ENCODE measurements around the gene ISG20L2. TPM values are rescaled to one million over a fixed set of nuclear protein-coding genes. Genes with fewer than 3 reads are reported as not detected.
"Not testable (repeated sequence)": the region's sequence is repeated elsewhere in the genome, so short reads cannot be mapped to it uniquely, and the experiment has no call there.

Gene ISG20L2
- 14.2 and 25.6 TPM in 2 replicates for total RNA-seq (2014; rRNA removed)
- 15.8 TPM for polyA plus RNA-seq (2012)

- DNase-seq (ENCODE audit: low read depth): peak; percentile 97
Measured at GRCh38 chr1:156728599-156729462, at the start of gene ISG20L2. Gene ISG20L2 (minus strand): TSS chr1:156728766. CDS start chr1:156727652, 1,114 bp downstream.

- no peak for DNase-seq (ENCODE audit: low read depth)
Measured at GRCh38 chr1:156777573-156777972, 49.0 kb upstream of the ISG20L2 start.

GRCh38 chr1:156776942-156777341 lies 48.4 kb upstream of the ISG20L2 start:
- no peak for DNase-seq (ENCODE audit: low read depth)

GRCh38 chr1:156775799-156776198 lies 47.2 kb upstream of the ISG20L2 start:
- no peak for DNase-seq (ENCODE audit: low read depth)

GRCh38 chr1:156773607-156774006 lies 45.0 kb upstream of the ISG20L2 start:
- DNase-seq (ENCODE audit: low read depth): no peak

GRCh38 chr1:156772728-156773497 lies 44.3 kb upstream of the ISG20L2 start:
- no peak for DNase-seq (ENCODE audit: low read depth)

- no peak for DNase-seq (ENCODE audit: low read depth)
Measured at GRCh38 chr1:156772222-156772621, 43.7 kb upstream of the ISG20L2 start.

- no peak for DNase-seq (ENCODE audit: low read depth)
Measured at GRCh38 chr1:156768610-156769295, 40.2 kb upstream of the ISG20L2 start.

- DNase-seq (ENCODE audit: low read depth): peak; percentile 22
Measured at GRCh38 chr1:156767879-156768604, 39.5 kb upstream of the ISG20L2 start.

- DNase-seq (ENCODE audit: low read depth): peak; percentile 100
Measured at GRCh38 chr1:156767101-156767878, 38.7 kb upstream of the ISG20L2 start, which contains the start of gene PRCC. Gene PRCC (plus strand): TSS chr1:156767535. CDS start chr1:156767772, 237 bp downstream.

GRCh38 chr1:156766298-156767100 lies 37.9 kb upstream of the ISG20L2 start:
- DNase-seq (ENCODE audit: low read depth): peak; percentile 42

GRCh38 chr1:156765666-156766065 lies 37.1 kb upstream of the ISG20L2 start:
- DNase-seq (ENCODE audit: low read depth): no peak

- not testable (repeated sequence) for DNase-seq (ENCODE audit: low read depth)
Measured at GRCh38 chr1:156765136-156765535, 36.6 kb upstream of the ISG20L2 start.

GRCh38 chr1:156760796-156761104 lies 32.2 kb upstream of the ISG20L2 start:
- no peak for DNase-seq (ENCODE audit: low read depth)

- DNase-seq (ENCODE audit: low read depth): peak; percentile 25
Measured at GRCh38 chr1:156760092-156760795, 31.7 kb upstream of the ISG20L2 start.

- not testable (repeated sequence) for DNase-seq (ENCODE audit: low read depth)
Measured at GRCh38 chr1:156757572-156758253, 29.1 kb upstream of the ISG20L2 start.

GRCh38 chr1:156756355-156756754 lies 27.8 kb upstream of the ISG20L2 start:
- DNase-seq (ENCODE audit: low read depth): no peak

- DNase-seq (ENCODE audit: low read depth): no peak
Measured at GRCh38 chr1:156755527-156755950, 27.0 kb upstream of the ISG20L2 start.
